ENCODE measurements around the gene CACNA1D.
A peak's percentile ranks its signal among the peaks of the same experiment; 100 is the strongest.
"Not testable (repeated sequence)": the region's sequence is repeated elsewhere in the genome, so short reads cannot be mapped to it uniquely, and the experiment has no call there.

CACNA1D gene

DNA sequence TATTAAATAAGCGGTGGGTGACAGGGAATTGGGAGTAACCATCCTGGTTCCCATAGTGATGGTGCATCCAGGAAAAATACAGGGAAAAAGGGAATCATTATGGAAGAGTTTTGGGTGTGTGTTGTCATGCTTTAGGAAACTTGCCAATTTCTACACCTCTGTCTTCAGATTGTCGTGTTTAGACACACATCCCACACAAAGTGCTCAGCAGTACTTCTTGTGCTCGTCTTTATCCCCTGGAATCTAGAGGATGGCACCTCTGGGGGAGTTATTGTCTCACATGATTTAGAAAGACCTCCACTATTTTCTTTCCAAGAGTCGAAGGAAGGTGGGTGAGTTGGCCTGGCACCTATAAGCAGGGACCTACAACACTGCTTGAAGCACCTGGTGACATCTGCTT, 35.8 kb downstream of the CACNA1D start:
- no peak for DNase-seq

DNA sequence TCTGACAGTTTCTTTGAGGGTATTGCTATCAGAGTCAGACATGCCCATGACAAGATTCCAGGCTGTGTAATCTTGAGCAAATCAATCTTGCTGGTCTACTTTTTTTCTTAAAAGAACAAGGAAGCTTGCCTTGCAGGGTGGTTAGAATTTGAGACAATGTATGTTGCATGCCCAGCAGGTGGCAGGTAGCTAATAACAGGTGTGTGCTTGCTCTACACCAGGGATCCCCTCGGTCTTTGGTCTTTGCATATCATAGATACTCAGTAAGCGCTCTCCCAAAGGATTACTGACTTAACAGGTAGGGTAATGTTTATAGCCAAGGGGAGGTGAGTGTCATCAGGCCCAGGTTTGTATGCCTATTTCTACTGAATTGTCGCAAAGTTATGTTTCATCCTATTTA, 37.3 kb downstream of the CACNA1D start:
- DNase-seq, result no peak

DNA sequence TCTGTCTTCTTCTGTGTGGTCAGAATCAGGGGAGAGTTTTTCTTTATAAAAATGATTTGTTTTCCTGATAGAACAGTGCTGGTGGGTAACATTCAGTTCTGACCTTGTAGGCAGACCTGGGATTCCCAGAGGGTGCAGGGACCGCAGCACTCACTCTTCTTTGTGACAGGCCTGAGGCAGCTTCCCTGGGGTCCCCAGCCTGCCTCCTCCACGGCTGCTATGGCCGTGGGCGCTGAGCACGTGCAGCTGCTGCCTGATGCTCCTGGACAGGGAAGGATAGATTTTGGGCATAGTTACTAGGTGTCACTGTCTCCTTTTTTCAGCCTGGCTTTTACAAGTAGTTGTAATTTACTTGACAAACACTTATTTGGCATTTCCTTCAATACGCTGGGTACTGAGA, 39.1 kb downstream of the CACNA1D start:
- no peak for DNase-seq

DNA sequence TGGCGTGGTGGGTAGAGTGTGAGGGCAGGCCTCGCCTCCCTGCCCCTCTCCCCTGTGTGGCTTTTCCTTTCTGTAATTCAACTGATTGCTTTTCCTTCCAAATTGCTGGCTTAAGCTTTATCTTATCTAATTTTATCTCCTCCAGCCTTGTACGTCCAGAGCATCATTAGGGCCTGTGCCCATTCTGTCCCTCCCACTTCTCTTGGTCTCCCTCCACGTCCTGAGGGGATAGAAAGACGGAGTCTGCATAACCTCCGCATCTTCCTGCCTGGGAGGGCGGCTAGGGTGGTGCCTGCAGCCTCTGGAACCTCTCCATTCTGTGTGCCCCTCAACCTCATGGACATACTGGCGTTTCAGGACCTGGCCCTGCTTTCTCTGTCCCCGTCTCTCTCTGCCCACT, 39.8 kb downstream of the CACNA1D start:
- DNase-seq, result no peak

DNA sequence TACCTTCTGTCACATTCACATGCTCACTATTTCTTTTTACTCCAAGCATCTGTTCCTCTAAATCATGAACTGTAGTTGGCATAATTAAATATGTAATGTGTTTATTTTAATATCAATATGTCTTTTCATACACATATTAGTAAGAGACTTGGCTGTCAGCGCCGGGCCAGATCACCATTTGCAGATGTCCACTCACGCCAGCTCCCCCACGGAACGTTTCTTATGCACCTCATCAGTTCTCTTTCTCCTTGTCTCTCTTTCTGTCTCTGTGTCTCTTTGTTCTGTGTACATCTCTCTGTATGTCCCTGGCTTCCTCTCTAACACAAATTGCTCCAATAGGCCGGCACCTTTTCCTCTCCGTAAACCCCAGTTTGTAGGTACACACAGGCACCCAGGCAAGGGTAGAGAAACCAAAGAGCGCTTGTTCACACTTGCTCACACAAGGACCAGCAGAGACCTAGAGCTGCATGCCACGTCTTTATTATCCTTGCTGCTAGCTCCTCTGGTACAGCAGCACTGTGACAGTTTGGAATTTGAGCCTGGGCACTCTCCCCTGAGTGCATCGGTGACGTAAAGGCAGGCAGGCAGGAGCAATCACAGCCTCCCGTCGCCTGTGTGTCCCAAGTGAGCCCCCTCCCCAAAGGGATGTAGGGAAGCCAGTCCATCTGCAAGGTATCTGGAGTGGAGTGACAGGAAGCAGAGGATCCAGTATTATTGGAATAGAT, 40.4 kb downstream of the CACNA1D start:
- no peak for DNase-seq

DNA sequence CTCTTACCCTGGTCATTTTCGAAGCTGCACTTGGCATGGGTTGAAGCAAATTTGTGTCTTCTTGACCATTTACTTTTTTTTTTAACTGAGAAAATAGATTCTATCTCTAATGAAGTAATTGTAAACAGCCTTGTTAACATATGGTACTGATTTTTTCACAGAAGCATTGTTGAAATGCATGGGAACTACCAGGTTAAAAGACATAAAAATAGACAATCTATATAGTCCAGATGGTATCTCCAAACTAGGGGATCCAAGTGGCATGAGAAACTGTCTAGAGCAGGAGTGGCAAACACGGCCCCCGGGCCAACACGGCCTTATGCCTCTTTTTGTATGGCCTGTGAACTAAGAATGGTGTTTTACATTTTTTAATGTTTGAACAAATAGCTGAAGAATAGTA, 41.9 kb downstream of the CACNA1D start:
- DNase-seq, result no peak

DNA sequence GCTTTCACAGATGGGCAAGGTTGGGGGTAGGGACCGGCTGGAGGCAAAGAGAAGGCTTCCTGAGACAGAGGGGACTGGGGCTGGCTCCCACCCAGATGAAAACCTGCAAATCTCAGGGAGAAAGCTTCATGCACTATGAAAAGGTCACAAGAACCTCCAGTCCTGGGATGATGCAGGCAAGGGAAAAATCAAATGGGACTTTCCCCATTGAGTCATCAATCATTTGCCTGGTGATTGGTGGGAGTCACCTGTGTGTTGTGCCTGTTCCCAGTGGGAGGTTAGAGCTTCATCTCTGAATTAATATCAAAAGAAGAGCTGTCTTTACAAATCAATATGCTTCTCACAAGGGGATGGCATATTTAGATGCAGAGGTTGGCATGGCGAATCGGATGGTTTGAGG, 49.9 kb downstream of the CACNA1D start:
- no peak for DNase-seq

DNA sequence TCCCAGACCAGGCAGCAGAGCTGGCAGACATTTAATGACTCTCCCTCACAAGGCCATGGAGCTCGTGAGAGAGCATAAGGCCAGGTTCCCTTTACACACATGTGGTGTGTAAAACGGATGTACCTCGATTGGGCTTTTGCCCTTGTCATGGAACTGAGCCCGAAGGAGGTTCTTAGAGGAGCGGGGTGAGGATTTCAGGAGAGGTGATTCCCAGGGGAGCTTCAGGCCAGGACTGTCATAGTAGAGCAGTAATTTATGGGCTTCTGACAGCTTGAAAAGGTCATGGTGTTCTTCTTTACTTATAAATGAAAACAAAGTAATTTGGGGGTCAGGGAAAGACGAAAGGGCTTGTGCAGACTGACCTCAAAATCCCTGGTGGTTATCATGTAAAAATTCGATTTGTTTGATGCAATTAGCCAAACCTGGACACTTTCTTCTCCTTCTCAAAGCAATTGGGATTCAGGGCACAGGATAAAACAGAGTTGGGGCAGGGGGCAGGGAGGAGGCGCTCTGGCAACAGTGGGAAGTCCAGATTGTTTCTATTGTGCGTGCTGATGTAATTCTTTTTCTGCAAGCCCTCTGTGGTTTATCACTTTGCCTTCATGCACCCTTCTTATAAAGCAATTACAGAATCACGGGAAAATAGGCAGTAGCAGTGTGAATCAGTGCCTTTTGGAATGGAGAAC, 51.0 kb downstream of the CACNA1D start:
- DNase-seq, result peak; percentile 25

DNA sequence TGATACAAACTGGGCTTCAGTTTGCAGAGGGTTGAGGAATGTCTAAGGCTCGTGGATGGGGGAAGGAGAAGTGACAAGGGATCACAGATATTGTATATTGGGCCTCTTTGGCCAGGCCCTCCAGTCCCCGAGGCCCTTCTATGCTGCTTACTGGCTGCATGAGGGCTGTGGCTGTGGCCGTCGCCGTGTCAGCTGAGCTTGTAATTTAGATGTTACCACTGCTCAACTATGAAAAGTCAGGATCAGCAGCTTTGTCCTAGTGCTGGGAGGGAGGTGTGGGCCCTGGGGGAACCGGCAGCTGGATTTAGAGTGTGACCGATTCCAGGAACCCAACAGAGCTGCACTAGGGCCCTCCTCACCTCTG, 51.6 kb downstream of the CACNA1D start:
- DNase-seq, result no peak

DNA sequence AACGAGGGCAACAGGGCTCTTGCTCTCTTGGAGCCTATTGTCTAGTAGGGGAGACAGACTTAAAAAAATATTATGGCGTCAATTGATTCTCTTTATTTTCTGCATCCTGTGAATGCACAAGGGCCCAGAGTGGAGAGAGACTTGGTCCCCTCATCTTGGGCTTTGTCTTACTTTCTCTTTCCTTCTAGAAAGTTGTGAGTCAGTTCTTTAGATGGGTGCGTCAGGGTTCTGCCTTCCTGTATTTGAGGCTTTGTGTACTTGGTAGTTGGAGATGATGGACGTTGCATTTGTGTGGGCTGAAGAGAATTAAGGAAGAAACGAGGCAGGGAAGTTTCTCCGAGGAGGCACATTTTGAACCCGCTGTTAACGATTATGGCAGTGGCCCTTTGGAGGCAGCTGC, 52.9 kb downstream of the CACNA1D start:
- peak; percentile 20 for DNase-seq

DNA sequence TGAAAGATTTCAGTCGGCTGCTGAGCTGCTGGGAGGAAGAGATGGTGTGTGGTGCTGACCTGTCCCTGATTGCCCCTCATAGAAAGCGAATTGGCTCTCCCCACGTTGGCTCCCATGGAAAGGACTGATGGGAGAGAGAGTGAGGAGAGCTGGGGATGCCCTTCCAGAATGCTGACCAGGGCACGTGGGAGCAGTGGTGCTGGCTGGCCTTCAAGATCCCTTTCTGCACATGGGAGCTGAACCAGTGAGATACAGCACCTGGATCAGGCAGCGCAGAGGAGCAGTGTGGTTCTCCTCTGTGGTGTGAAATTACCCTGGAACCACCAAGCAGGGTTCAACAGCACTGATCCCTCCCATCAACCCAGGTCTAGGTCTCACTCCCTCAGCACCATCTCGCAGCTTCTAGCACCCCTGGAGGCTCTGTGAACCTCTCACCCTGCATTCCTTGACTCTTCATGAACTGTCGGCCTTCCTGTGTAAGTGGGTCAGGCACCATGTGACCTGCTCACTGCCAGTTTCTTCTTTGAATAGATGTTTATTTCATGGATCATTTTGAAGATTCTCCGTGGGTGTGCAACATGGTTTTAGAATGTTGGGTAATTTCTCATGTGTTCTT, 55.7 kb downstream of the CACNA1D start:
- DNase-seq, result no peak

DNA sequence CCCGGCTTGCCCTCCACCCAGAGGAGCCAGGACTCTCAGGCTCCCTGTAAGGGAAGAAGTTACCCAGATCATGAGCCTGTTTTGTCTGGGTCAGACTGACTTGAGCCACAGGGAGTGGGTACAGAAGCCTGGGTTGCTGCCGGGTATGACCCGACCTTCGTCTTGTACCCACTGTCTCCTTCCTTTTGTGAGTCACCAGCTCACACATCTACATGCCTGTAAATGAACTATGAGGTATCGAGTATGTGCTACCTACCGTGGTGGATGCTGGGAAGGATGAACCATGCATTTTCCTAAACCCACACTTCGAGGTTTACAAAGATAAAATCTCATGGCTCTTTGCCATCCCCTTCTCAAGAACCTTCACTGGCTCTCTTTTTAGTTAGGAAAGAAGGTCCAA, 56.9 kb downstream of the CACNA1D start:
- no peak for DNase-seq

DNA sequence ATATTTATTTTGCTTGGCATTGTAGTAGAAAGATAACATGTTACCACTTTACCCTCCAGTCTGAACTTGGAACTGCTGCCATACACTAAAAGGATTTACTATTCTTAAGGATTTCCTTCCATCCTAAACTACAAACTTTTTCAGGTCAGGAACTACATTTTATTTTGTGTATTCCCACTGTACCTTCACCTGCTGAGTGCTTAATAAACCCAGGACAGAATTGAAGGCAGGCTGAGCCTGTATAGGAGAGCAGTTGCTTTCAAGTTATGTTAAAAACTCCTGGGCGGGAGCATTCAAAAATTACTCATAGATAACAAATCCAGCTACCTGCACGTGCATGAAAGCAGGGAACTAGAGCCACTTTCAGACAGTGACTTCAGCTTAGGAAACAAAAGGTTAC, 58.3 kb downstream of the CACNA1D start:
- no peak for DNase-seq

DNA sequence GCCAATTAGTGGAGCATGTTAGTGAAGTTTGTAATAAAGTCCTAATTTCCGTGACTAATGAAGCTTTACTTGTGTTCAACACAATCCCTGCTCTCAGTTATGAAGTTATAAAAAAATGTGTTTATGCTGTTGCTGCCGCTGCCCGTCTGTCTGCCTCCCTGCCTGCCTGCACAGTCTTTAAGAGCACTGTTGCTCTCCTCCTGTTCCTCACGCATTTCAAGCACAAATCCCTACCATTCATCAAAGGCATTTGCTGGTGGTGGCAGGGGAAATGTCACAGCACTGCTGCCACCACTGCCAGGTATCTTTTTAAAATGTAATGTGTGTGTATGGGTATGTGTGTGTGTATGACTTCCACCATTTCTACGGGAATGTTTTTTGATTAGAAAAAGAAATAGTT, 58.8 kb downstream of the CACNA1D start:
- no peak for DNase-seq

DNA sequence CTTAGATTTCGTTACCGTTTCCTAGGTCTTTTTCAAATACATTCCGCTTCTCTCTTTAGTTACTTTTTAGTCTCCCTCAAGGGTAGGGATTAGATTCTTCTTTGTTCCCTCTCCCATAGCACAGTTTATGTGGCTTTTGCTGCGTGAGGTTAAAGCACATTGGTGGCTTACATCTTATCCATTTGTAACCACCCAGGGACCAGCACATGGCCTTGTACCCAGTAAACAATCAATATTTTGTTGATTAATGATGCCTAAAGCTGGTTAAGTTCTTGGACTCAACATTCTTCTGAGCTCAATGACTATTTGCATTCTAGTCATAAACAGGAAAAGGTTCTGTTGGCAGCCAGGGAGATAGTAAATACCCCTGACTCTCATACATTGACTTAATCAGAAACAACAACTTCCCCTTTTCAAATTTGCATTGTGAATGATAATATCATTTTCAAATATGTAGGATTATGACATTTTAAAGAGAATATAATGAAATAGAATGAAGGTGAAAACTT, 60.2 kb downstream of the CACNA1D start:
- no peak for DNase-seq

DNA sequence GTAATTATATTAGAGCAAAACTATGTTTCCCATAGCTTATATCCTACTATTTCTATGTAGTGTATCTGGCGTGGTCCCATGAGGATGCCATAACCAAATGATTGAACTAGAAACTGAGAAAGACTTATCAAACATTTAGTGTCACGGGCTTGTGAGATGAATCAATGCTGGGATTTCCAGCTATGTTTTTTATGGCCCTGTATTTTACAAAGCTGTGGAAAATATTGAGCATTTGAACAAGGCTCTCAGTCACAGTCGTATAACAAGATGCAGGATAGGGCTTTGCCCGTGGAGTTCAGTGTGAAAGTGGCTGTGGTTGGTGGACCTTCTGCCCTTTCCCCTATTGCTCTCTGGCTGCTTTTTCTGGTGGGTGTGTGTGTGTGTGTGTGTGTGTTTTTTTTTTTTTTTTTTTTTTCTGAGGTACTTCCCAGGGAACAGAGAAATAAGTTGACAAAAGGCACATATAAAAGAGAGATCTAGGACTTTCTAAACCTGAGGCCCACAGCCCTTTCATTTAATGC, 60.7 kb downstream of the CACNA1D start:
- DNase-seq, result peak; percentile 5

DNA sequence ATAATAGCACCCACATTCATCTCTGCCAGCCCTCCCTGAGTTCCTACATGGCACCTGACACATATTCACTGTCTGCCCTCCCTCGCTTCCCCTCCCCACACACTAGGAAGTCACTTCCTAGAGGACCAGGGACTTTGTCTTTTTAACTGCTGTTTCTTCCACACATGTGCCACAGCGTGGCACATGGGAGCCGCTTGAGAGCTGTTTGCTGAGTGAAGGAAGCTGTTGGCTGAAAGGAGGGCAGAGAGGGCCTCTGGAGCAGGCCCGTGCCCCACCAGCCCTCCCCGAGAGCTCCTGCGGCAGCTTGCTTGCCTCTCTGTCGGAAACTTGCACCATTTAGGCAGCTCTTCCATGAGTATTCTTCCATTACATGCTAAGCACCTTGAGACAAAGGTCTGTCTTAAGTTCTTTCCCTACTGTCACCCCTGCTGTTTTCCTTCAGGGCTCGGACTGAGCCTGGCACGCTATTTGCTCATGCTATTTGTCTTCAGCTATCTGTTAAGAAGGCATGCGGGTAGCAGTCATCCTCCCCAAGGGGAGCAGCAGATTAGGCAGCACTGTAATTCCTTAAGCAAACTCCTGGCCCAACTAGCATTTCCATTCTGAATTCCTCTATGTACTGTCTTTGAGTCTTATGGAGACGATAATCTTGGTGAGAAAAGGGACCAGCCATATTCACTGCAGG, 72.2 kb downstream of the CACNA1D start:
- DNase-seq, result no peak

DNA sequence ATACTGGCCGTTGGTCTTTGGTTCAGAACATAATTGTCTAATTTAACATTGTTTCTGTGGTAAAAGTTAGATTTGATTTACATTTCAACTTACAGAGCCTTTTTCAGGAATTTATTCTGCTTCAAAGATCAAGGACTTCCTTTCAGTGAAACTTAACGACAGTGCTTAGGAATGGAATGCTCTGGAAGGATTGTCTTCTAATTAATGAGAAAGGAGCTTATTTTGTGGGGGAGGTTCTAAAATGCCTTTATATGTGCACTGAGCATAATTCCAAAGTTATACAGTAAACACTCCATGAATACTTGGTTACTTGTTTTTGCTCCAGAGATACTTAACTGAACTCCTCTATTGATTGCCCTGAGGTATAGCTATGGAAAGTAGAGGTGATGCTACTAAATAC, 75.7 kb downstream of the CACNA1D start:
- no peak for DNase-seq

DNA sequence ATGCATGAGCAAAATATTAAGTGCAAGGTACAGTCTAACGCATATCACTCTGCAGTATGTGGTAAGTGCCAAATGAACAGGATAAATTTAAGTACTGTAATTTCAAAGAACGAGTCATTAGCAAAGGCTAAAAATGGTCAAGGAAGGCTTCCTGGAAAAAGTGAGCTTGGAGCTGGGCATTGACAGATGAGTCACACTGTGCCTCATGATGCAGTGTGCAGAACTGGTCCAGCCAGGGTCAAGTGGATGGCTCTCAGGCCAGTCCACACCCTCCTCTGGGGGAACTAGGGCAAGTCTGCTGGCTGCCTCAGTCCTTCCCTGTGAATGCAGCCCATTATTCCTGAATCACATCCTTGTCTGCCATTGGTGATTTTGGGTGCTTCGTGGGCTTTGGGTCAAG, 76.3 kb downstream of the CACNA1D start:
- peak; percentile 18 for DNase-seq

DNA sequence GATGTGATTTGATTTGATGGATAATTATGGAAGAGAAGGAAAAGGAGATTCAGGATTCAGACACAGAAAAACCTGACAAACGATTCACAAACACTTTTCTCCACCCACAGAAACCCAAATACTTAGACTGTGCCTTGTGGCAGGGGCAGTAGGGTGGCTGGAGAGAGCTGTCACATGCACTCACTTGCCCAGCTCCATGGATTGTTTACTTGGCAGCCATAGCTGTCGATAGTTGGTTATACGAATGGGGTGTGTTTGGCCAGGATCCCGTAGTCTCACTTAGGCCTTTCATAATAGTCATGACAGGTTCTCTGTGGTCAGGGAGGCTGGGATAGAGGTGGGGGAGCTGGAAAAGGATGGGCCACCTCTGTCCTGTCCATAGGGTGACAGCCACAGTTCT, 76.9 kb downstream of the CACNA1D start:
- no peak for DNase-seq

DNA sequence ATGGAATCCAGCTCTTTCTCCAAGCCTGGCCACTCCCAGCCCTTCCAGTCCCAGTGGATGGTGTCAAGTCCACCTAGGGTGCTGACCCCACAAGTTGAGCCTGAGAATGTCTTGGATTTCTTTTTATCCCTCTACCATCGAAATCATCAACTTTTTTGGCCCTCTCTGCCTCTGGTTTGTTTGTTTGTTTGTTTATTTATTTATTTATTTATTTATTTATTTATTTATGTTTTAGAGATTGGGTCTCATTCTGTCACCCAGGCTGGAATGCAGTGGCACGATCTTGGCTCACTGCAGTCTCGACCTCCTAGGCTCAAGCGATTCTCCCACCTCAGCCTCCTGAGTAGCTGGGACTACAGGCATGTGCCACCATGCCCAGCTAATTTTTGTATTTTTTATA, 77.8 kb downstream of the CACNA1D start:
- DNase-seq, result not testable (repeated sequence)

DNA sequence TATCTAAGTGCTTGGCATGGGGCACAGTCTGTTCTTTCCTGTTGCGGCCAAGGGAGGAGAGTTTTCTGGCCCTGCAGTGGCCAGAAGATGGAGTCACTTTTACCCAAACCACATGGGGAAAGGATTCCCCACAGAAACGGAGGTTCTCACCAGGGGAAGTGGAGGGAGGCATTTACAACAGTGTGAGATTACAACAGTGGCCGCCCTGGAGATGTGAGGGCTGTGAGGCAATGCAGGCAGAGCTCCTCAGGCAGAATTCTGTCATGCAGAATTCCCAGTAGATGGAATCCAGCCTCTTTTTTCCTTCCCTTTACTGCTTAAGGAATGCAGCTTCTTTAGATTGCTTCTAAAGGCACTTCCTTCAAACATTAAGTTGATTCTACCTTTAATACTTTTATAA, 83.1 kb downstream of the CACNA1D start:
- DNase-seq, result no peak

DNA sequence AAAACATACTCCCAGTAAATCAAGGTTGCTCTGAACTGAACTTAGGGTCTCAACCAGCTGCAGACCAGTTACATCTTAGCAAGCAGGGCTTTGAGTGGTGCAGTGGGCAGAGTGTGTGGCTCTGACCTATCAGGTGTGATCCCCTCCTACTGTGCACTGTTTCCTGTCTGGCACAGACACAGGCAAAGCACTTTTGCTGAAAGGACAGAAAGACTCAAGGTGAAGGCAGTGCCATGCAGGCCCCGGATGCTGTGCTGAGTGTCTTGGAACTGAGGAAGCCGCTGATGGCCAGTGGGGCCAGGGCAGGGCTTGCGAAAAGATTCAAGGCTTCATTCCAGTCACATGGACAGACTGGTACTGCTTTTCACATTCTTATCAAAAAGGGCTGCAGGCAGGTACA, 85.2 kb downstream of the CACNA1D start:
- DNase-seq, result no peak

DNA sequence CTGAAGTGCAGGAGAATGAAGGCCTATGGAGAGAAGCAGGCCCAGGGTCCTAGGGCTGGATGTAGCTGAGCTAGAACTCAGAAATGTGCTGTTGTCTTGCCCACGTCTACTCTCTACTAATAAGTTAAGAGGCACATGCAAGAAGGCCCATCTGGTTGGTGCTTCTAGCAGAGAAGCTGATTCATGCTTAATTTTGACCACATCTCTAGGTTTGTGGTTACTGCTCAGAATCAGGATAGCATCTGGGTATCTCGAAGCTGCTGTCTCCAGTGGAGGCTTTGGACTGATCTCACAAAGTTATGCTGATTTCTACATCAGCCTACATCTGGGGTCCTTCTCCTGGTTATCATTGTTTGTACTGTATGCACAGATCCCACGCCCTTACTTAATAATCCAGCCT, 87.3 kb downstream of the CACNA1D start:
- DNase-seq, result no peak

Data from inflammatory macrophage treated with lipopolysaccharide for 4 hours (primary cell).